GM21526 (cell line): ENCODE results near the gene COX7A2L.
A peak's percentile ranks its signal among the peaks of the same experiment; 100 is the strongest.
"Not testable (repeated sequence)": the region's sequence is repeated elsewhere in the genome, so short reads cannot be mapped to it uniquely, and the experiment has no call there.

ENCODE experiments used
- ATAC-seq: cut with Tn5 transposase; IDR thresholded peaks from one replicate; pipeline ENCODE4 v1.9.1; 2021; ENCODE audit warnings: moderate library complexity; ENCODE audit not compliant: unreplicated experiment, low FRiP score

COX7A2L gene

DNA sequence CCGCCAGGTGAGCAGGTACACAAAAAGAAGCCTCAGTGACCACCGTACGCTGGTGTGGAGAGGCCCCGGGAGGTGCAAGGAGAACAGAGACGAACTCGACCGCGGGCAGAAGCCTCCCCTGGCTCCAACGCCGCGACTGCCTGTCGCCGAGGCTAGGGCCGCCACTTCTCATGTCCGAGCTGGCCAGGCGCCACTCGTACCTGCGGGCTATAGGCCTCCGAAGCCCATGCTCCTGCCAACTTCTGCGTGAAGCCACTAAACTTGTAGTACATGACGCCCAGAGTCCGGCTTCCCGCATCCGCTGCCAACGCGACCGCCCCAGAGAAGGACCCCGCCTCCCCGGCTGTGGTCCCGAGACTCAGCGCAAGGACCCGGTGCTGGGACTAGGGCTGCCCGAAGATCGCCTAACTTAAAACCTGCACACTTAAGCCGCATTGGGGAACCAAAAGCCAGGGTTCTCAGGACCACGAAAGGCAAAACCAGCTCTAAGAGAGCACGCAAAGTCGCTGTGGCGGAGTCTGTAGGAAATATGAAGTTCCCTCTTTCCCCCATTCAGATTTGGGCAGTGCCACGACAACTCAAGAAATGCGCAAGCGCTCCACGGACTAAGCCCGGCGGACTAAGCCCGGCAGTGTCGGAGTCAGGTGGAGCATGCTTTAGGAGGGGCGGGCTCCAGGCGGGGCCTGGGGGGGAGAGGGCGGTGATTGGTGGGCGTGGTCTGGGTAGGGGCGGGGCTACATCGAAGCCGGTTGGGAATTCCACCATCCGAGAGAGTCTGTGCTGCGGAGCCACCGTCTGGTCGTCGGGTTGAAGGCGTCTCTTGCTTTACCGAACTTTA lies at the start of gene COX7A2L:
TSS of gene COX7A2L (minus strand) at position 328 of the 838 bp plus-strand sequence. CDS start at position 272, 56 bp downstream.
- ATAC-seq, result peak; percentile 92

- no peak for ATAC-seq
Observed at GRCh38 chr2:42408009-42408408, 47.0 kb upstream of the COX7A2L start.

DNA sequence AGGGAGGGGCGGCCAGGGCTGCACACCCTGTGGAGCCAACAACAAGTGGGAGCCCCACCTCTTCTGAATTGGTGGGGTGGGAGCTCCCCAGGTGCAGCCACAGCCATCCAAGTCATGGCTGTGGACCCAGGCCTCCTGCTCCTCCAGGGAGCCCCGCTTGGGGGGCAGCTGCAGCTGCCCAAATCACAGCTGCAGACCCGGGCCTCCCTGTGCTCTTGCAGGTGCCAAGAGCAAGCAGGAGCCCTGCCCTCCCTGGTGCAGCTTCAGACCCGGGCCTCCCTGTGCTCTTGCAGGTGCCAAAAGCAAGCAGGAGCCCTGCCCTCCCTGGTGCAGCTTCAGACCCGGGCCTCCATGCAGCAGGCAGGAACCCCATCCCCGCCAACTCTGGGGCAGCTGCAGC lies 46.5 kb upstream of the COX7A2L start:
- no peak for ATAC-seq

GRCh38 chr2:42404676-42405075 lies 43.7 kb upstream of the COX7A2L start:
- ATAC-seq, result no peak

DNA sequence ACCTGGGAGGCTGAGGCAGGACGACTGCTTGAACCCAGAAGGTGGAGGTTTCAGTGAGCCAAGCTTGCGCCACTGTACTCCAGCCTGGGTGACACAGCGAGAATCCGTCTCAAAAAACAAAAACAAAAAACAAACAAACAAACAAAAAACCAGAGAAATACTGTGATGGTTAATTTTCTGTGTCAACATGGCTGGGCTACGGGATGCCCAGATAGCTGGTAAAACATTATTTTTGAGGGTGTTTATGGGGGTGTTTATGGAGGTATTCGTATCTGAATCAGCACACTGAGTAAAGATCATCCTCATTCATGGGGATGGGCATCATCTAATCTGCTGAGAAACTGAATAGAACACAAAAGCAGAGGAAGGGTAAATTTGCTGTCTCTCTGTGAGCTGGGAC lies 40.8 kb upstream of the COX7A2L start:
- no peak for ATAC-seq

GRCh38 chr2:42398052-42398451 lies 37.0 kb upstream of the COX7A2L start:
- not testable (repeated sequence) for ATAC-seq

GRCh38 chr2:42393320-42393719 lies 32.3 kb upstream of the COX7A2L start:
- not testable (repeated sequence) for ATAC-seq

GRCh38 chr2:42392191-42392590 lies 31.2 kb upstream of the COX7A2L start:
- ATAC-seq, result no peak

GRCh38 chr2:42390401-42390969 lies 29.5 kb upstream of the COX7A2L start:
- ATAC-seq, result no peak

- ATAC-seq, result no peak
Observed at GRCh38 chr2:42386682-42387081, 25.7 kb upstream of the COX7A2L start.

DNA sequence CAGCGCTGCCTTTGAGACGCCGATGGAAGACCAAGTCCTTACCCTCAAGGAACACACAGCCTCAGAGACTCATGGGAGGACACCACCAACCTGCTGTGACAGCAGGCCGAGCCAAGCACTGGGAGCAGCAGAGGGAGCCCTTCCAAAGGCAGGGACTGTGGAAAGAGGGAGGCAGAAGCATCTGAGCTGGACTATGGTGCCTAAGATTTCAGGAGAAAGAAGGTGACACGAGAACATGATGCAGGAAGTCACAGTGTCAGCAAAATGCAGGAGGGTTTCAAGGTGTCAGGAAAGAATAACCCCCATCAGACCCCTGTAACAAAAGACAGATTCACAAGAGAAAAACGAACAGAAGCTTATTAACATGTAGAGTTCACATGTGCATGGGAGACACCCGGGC lies 24.2 kb upstream of the COX7A2L start:
- ATAC-seq, result no peak

DNA sequence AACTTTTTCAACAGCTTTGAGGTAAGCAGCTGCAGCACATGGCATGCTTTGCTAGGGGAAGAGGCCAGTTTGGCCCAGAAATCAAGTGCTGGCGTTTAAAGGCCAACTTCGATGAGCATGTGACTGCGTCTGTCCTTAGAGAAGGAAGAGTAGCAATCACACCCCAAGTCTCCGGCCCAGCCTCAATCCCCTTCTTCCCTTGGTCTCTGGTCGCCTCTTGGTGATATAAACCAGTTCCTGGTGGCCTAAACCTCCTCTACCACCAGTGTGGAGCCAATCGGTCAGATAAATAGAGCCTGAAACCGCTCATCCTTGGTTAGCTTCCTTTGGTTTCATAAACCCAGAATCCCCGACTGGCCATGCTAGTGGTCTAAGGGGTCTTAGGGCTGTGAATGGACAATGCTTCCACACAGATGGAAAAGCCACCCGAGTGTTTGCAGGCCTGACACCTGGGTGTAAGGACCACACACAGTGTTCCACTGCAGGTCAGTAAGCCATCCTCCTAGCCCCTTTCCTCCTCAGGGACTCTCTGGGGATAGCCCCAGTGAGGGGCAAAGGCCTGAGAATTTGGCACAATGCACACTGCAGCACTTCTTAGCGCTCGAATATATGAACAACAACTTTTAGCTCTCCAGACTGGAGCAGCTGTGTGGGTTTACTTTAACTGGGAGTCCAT lies 23.0 kb upstream of the COX7A2L start:
- ATAC-seq, result no peak

GRCh38 chr2:42382144-42382543 lies 21.1 kb upstream of the COX7A2L start:
- no peak for ATAC-seq

DNA sequence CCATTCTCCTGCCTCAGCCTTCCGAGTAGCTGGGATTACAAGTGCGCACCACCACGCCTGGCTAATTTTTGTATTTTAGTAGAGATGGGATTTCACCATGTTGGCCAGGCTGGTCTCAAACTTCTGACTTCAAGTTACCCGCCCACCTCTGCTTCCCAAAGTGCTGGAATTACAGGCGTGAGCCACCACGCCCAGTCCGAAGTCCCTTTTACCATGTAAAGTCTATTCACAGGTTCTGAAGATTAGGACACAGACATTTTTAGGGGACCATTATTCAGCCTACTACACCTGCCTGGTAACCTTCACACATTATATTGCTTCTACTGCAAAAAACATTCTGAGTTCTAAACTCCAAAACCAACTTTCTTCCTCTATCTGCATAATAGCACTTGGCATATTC lies 19.0 kb upstream of the COX7A2L start:
- ATAC-seq, result not testable (repeated sequence)

DNA sequence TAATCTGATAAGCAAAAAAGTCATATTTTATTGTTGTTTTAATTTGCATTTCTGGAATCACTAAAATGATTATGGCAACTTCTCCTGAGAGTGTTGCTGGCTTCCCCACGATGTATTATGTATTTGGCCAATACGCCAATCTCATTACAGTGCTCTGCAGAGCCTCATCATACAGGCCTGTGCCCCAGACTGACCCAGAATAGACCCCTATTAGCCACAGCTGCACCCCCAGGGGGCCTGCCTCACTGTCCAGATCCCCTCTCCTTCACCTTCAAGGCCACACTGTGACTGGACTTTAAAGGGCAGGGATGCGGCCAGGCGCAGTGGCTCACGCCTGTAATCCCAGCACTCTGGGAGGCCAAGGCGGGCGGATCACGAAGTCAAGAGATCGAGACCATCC lies 17.4 kb upstream of the COX7A2L start:
- ATAC-seq, result no peak

DNA sequence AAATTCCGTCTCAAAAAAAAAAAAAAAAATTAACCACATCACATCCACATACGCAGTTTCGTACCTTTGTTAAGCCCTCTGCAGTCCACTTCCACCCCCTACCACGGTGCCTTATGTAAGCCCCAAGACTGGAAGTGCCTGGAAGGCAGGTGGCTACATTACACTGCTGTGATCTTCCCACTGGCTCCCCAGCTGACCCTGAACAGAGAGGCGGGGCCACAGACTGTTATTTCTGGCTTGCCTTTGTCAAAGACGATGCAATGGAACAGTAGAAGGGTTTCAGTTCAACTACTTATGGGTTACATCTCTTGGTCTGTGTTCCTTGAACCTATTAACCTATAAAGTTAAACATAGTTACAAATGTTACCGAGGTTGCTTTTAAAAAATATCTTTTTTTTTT lies 15.7 kb upstream of the COX7A2L start:
- no peak for ATAC-seq

DNA sequence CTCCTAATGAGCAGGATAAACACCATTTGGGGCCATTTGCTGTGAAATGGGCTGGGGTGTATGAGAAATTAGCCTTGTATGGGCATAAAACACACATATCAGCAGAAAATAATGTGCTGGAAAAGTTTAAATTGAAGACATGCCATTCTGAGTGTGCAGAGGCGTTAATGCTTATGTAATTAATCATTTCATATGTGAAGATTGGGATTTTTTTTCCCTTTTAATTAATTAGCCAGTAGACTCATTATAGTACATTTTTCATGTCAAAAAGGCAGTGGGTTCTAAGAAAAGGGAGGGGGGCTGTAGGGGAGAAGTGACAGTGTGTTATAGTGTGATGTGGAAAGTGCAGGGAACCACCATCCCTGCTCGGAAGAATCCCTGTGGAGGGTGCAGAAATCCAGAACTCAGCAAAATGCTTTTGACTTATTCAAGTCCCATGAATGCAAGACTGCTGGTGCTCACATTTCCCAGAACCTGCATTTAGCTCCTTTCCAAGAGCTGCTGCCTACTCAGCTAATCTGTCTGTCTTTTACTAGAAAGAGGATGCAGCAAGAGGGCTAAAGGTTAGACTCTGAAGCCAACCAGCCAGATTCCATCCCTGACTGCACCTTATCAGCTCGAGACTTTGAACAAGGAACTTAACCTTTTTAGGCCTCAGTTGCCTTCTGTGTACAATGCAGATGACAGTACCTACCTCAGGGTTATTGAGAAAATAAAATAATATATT lies 11.6 kb upstream of the COX7A2L start:
- no peak for ATAC-seq

DNA sequence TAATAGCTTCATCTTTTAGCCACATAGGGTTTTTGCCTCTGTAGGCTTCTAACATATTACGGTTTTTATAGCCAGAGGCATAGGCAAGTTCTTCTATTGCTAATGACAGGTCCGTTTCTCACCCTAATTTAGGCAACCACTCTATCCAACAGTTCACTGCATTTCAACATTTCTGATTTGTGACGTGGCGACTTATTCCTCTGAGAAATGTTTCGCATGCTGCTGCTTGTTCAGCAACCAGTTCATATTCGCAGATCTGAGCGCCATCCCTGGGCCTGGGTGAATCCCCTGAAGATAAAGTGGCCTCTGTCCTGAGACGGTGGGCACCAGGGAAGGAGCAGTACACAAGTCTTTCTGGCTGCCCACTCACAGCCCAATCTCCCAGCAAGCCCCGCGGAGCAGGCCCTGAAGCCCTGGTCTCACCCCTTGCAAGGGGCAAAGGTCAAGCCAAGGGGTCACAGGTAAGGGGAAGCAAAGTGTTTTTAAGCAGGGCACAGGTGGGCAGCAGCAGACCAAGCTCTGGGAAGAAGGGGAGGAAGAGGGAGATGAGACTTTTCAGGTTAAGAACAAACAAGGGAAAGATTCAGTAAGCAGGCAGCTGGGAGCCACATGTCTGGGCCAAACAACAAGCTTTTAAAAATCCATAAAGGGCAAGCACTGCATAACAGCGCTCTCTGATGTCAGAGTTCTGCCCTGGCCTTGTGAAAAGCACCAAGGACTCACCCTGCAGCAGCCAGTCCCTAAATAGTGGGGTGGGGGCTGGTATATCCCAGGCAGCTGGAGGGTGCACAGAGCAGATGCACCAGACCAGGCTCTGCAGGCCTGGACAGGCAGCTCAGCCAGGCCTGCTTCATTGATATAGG lies 10.8 kb upstream of the COX7A2L start:
- no peak for ATAC-seq

DNA sequence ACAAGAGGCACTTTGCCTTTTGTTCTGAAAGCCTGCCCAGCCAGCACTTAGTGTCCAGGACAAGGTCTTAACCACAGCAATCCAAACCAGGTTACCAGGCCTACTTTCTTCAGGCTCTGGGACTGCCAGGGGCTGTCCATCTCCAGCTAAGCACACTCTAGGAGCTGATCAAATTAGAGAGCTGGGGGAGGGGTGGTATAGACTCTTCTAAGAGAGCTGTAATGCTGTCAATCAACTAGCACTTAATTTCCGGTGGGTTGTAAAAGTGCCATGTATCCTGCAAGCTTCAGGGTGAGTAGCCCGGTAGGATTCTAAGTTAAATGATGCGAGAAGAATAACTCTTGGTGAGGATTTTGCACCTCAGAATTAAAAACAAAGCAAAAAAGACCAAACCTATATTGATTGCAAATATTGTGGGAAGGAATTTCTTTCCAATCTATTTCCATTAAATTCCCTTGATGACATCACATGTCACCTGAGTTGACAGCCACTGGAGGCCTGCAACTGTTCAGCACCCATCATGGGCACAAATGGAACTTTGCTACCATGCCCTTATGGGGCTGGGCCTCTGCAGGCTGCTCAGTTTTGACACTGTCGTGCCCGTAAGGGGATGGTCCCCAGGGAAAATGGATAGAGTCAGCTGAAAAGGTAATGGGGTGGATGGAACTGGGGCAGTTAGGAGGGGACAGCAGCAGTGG lies 8.7 kb upstream of the COX7A2L start:
- no peak for ATAC-seq
